ENCODE results near the gene RABGGTB. TPM values are rescaled to one million over a fixed set of nuclear protein-coding genes. Genes with fewer than 3 reads are reported as not detected.

The RABGGTB gene
- total and polyA plus RNA-seq, 9 of the 15 experiments (the other 6 are each of a cell fraction or from before 2014, with no cell fraction given), result 148 to 354 (median 206) TPM

DNA sequence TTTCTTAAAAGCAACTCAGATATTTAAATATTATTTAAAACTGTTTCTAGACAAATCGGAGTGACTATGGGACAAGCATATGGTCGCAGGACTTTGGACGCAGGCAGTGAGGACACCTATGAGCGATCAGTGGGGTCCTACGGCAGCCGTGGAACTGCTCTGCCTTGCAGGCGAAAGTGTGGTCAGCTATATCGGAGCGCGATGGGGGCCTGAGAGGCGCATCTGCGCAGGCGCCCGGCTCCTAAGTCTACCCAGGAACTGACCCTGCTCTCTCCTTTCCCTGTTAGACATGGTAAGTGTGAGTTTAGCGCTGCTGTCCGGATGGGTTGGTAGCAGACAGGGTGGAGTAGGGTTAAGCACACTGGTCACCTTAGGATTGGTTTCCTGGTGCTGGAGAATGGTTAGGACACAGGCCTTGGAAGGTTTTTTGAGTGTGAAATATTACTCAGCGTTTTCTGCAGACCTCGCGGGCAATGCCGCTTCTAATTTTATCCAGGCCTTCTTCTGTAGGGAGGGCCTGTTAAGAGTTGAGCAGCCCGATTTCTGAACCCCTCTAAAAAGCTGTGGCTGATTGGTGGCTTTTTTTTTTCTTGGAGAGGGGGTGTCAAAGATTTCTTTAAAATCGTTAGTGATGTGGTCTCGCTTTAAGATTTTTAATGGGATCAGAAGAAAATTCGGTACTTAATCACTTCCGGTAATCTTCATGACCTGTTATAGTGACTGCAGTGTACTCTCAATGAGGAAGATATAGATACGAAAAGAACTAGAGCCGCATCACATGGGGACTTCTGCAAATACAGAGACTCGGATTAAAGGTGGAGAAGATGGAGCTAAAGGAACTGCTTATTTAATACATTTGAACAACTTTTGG is at the start of gene RABGGTB (continued):
- TF ChIP-seq, protein P1, sequence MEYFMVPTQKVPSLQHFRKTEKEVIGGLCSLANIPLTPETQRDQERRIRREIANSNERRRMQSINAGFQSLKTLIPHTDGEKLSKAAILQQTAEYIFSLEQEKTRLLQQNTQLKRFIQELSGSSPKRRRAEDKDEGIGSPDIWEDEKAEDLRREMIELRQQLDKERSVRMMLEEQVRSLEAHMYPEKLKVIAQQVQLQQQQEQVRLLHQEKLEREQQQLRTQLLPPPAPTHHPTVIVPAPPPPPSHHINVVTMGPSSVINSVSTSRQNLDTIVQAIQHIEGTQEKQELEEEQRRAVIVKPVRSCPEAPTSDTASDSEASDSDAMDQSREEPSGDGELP (CRISPR knock-in tag; IDR thresholded peaks at IDR 0.05; ENCODE audit: borderline replicate concordance), result peak; percentile 52; the same call in 1 of the 2 replicates
- TF ChIP-seq ARHGAP35 (IDR thresholded peaks at IDR 0.05; ENCODE audit: partially characterized antibody), result no peak
- TF ChIP-seq CBX2 (IDR thresholded peaks at IDR 0.05; ENCODE audit: insufficient read depth, low read length, poor library complexity, severe bottlenecking), result no peak
- TF ChIP-seq MYC (IDR thresholded peaks at IDR 0.05; ENCODE audit: low read depth, low read length), result peak; percentile 100
- TF ChIP-seq MYC (CRISPR knock-in tag; IDR thresholded peaks at IDR 0.05; ENCODE audit: borderline replicate concordance, low read depth), result peak; percentile 89; the same call in 1 of the 2 replicates
- no peak for TF ChIP-seq ZNF311 (CRISPR knock-in tag; IDR thresholded peaks at IDR 0.05)
- TF ChIP-seq GABPA (tag; conservative IDR thresholded peaks at IDR 0.05; ENCODE audit: low read depth), result 0 out of 2 replicates have a peak, but pooled peaks have one; percentile 55
- TF ChIP-seq ZNF668 (CRISPR knock-in tag; IDR thresholded peaks at IDR 0.05), result no peak
- TF ChIP-seq, protein P2, sequence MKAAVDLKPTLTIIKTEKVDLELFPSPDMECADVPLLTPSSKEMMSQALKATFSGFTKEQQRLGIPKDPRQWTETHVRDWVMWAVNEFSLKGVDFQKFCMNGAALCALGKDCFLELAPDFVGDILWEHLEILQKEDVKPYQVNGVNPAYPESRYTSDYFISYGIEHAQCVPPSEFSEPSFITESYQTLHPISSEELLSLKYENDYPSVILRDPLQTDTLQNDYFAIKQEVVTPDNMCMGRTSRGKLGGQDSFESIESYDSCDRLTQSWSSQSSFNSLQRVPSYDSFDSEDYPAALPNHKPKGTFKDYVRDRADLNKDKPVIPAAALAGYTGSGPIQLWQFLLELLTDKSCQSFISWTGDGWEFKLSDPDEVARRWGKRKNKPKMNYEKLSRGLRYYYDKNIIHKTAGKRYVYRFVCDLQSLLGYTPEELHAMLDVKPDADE (conservative IDR thresholded peaks at IDR 0.05; ENCODE audit: control insufficient read depth, low read depth, low read length), result peak; percentile 53; the same call in 1 of the 2 replicates
- peak; percentile 49 for TF ChIP-seq PHF20 (IDR thresholded peaks at IDR 0.05; ENCODE audit: partially characterized antibody)
- no peak; a peak in 1 of 4 replicates for TF ChIP-seq KDM1A (IDR thresholded peaks at IDR 0.05)
- no peak for TF ChIP-seq KAT7 (CRISPR knock-in tag; IDR thresholded peaks at IDR 0.05; ENCODE audit: borderline replicate concordance)
- TF ChIP-seq MCM5 (IDR thresholded peaks at IDR 0.05; ENCODE audit: low read depth), result no peak
- TF ChIP-seq MIER1 (IDR thresholded peaks at IDR 0.05; ENCODE audit: low read depth), result no peak
- TF ChIP-seq, protein P3, sequence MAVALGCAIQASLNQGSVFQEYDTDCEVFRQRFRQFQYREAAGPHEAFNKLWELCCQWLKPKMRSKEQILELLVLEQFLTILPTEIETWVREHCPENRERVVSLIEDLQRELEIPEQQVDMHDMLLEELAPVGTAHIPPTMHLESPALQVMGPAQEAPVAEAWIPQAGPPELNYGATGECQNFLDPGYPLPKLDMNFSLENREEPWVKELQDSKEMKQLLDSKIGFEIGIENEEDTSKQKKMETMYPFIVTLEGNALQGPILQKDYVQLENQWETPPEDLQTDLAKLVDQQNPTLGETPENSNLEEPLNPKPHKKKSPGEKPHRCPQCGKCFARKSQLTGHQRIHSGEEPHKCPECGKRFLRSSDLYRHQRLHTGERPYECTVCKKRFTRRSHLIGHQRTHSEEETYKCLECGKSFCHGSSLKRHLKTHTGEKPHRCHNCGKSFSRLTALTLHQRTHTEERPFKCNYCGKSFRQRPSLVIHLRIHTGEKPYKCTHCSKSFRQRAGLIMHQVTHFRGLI (CRISPR knock-in tag; IDR thresholded peaks at IDR 0.05), result no peak
- TF ChIP-seq POLR3G (IDR thresholded peaks at IDR 0.05; ENCODE audit: extremely low read depth, insufficient read length, insufficient replicate concordance), result no peak
- 0 out of 4 replicates have a peak, but pooled peaks of 1 of the 2 experiments have one; percentile 6 for TF ChIP-seq RAD21 (CRISPR knock-in tag; conservative IDR thresholded peaks at IDR 0.05 in 1 of 2, IDR thresholded peaks at IDR 0.05 in 1 of 2)
- TF ChIP-seq, protein P4, sequence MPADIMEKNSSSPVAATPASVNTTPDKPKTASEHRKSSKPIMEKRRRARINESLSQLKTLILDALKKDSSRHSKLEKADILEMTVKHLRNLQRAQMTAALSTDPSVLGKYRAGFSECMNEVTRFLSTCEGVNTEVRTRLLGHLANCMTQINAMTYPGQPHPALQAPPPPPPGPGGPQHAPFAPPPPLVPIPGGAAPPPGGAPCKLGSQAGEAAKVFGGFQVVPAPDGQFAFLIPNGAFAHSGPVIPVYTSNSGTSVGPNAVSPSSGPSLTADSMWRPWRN (IDR thresholded peaks at IDR 0.05; ENCODE audit: low read depth), result 0 out of 2 replicates have a peak, but pooled peaks have one; percentile 28
- TF ChIP-seq, protein P5, sequence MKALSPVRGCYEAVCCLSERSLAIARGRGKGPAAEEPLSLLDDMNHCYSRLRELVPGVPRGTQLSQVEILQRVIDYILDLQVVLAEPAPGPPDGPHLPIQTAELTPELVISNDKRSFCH (CRISPR knock-in tag; IDR thresholded peaks at IDR 0.05), result no peak
- TF ChIP-seq, protein P5 (tag; IDR thresholded peaks at IDR 0.05), result no peak
- no peak; the same call in 1 of the 2 replicates for TF ChIP-seq LCOR (CRISPR knock-in tag; IDR thresholded peaks at IDR 0.05)
- peak; percentile 22 for TF ChIP-seq HDAC3 (IDR thresholded peaks at IDR 0.05; ENCODE audit: borderline replicate concordance, partially characterized antibody)
- no peak for TF ChIP-seq MCM3 (IDR thresholded peaks at IDR 0.05)

All from K562 (cell line).